Uterus (tissue), 4 donors: ENCODE measurements around the gene NLGN1. TPM values are rescaled to one million over a fixed set of nuclear protein-coding genes. Genes with fewer than 3 reads are reported as not detected.

Experiments used
- DNase-seq, 2 donors: peaks; one replicate each; pipeline ENCODE4 v3.0.0-alpha.2; 2019 to 2020
- H3K27ac ChIP-seq, 2 donors: fragments of 200-600 bp; sonication (generic); 1 replicate in 1 of 2; 2 replicates in 1 of 2; pipeline ENCODE4 v1.5.1; 2016 to 2018
- H3K27me3 ChIP-seq, 2 donors: fragments of 200-600 bp; sonication (generic); one replicate each; pipeline ENCODE4 v1.5.1; 2018 to 2019; ENCODE audit warnings: control low read depth in 1 of 2
- H3K36me3 ChIP-seq, 2 donors: fragments of 200-600 bp; sonication (generic); one replicate each; pipeline ENCODE4 v1.5.1; 2019; ENCODE audit warnings: control low read depth in 1 of 2
- H3K4me1 ChIP-seq, 2 donors: fragments of 200-600 bp; sonication (generic); one replicate each; pipeline ENCODE4 v1.5.1; 2018 to 2019; ENCODE audit warnings: control low read depth in 1 of 2
- H3K4me3 ChIP-seq, 2 donors: fragments of 200-600 bp; sonication (generic); 1 replicate in 1 of 2; 2 replicates in 1 of 2; pipeline ENCODE4 v1.5.1; 2018 to 2019; ENCODE audit warnings: mild to moderate bottlenecking in 1 of 2
- H3K9me3 ChIP-seq, 2 donors: fragments of 200-600 bp; sonication (generic); one replicate each; pipeline ENCODE4 v1.5.1; 2019; ENCODE audit warnings: control low read depth in 1 of 2
- CTCF ChIP-seq, 4 experiments: fragments of 200-600 bp in 2 of 4; fragments of 450-650 bp in 2 of 4; sonication (generic) in 2 of 4; IDR thresholded peaks; one replicate each; pipeline ENCODE4 v1.5.1; 2016 to 2019; ENCODE audit warnings: antibody characterized with exemption in 4 of 4, mild to moderate bottlenecking in 2 of 4, moderate library complexity in 1 of 4
- POLR2A ChIP-seq, 2 donors: fragments of 450-650 bp; IDR thresholded peaks; one replicate each; pipeline ENCODE4 v1.6.1; 2016; ENCODE audit warnings: antibody characterized with exemption in 2 of 2, mild to moderate bottlenecking in 1 of 2, moderate library complexity in 1 of 2
- intact Hi-C: fragments of 100-400 bp; cut with DNase I; formaldehyde crosslinking; loops from one replicate; pipeline ENCODE4 v1.15.1; 2023; ENCODE audit warnings: low total_unique reads
- total RNA-seq, 4 donors: library from RNA; depleted of rRNA in 3 of 4; stranded (reverse); fragments of >200 nt in 3 of 4; gene quantifications; one replicate each; pipeline versions ENCODE4 v1.1.0 to v1.2.4, GENCODE V29; 2014 to 2023
- donor health status: DM: yes; HTN: yes; CAD: no.

NLGN1 gene
- total RNA-seq, 4 donors from 2014 or later: 3.6 to 44.8 (median 9.8) TPM

- Histone ChIP-seq H3K36me3 (no peaks in the 10 kb centered on the region), H3K9me3 (no peaks in the 10 kb centered on the region), H3K27ac (no peak overlapping the region), H3K27me3 (no peaks in the 10 kb centered on the region), H3K4me3 (no peak overlapping the region), H3K4me1 (no peaks in the 10 kb centered on the region)
- intact Hi-C loops: no loop called here
- no peak for DNase-seq
- TF ChIP-seq CTCF (IDR thresholded peaks at IDR 0.05) (no peak), POLR2A (IDR thresholded peaks at IDR 0.05) (no peak)
Measured at GRCh38 chr3:173744895-173745294, 347.4 kb downstream of the NLGN1 start.

- no peaks in the 10 kb centered on the region for H3K36me3 ChIP-seq
- H3K4me3 ChIP-seq: no peak overlapping the region
- intact Hi-C loops: no loop called here
- H3K27ac ChIP-seq: no peak overlapping the region
- TF ChIP-seq CTCF (IDR thresholded peaks at IDR 0.05): no peak
- TF ChIP-seq POLR2A (IDR thresholded peaks at IDR 0.05): no peak
- no peaks in the 10 kb centered on the region for H3K4me1 ChIP-seq
- no peaks in the 10 kb centered on the region for H3K27me3 ChIP-seq
- no peak for DNase-seq
- H3K9me3 ChIP-seq: no peaks in the 10 kb centered on the region
Measured at GRCh38 chr3:173745952-173746682, 348.6 kb downstream of the NLGN1 start.

- Histone ChIP-seq H3K4me1 (no peaks in the 10 kb centered on the region), H3K27me3 (no peaks in the 10 kb centered on the region), H3K27ac (no peak overlapping the region), H3K36me3 (no peaks in the 10 kb centered on the region), H3K9me3 (no peaks in the 10 kb centered on the region), H3K4me3 (no peak overlapping the region)
- intact Hi-C loops: no loop called here
- TF ChIP-seq POLR2A (IDR thresholded peaks at IDR 0.05) (no peak), CTCF (IDR thresholded peaks at IDR 0.05) (no peak)
- DNase-seq: no peak
Measured at GRCh38 chr3:173747427-173747826, 349.9 kb downstream of the NLGN1 start.

GRCh38 chr3:173748105-173748504 is 350.6 kb downstream of the NLGN1 start:
- intact Hi-C loops: no loop called here
- TF ChIP-seq CTCF (IDR thresholded peaks at IDR 0.05): no peak
- TF ChIP-seq POLR2A (IDR thresholded peaks at IDR 0.05): no peak
- no peak overlapping the region for H3K4me3 ChIP-seq

GRCh38 chr3:173750095-173750494 is 352.6 kb downstream of the NLGN1 start:
- Histone ChIP-seq H3K27me3 (no peaks in the 10 kb centered on the region), H3K4me1 (no peaks in the 10 kb centered on the region), H3K9me3 (no peaks in the 10 kb centered on the region), H3K27ac (no peak overlapping the region), H3K4me3 (no peak overlapping the region), H3K36me3 (no peaks in the 10 kb centered on the region)
- no peak for TF ChIP-seq POLR2A (IDR thresholded peaks at IDR 0.05)
- TF ChIP-seq CTCF (IDR thresholded peaks at IDR 0.05): no peak
- DNase-seq: no peak
- intact Hi-C loops: no loop called here

More at GRCh38 chr3:173748105-173748504, 350.6 kb downstream of the NLGN1 start:
- H3K27me3 ChIP-seq: no peaks in the 10 kb centered on the region
- H3K36me3 ChIP-seq: no peaks in the 10 kb centered on the region
- H3K27ac ChIP-seq: no peak overlapping the region
- no peak for DNase-seq
- no peaks in the 10 kb centered on the region for H3K9me3 ChIP-seq
- H3K4me1 ChIP-seq: no peaks in the 10 kb centered on the region
